ENCODE data around the gene FANCI. TPM values are rescaled to one million over a fixed set of nuclear protein-coding genes. Genes with fewer than 3 reads are reported as not detected.

FANCI gene
- total RNA-seq, result 16.8 TPM
- 10 to 100 TPM in 2 of 4 donors, 1 to 10 TPM in 2; 7.8 to 15.9 (median 11.1) TPM for polyA plus RNA-seq

DNA sequence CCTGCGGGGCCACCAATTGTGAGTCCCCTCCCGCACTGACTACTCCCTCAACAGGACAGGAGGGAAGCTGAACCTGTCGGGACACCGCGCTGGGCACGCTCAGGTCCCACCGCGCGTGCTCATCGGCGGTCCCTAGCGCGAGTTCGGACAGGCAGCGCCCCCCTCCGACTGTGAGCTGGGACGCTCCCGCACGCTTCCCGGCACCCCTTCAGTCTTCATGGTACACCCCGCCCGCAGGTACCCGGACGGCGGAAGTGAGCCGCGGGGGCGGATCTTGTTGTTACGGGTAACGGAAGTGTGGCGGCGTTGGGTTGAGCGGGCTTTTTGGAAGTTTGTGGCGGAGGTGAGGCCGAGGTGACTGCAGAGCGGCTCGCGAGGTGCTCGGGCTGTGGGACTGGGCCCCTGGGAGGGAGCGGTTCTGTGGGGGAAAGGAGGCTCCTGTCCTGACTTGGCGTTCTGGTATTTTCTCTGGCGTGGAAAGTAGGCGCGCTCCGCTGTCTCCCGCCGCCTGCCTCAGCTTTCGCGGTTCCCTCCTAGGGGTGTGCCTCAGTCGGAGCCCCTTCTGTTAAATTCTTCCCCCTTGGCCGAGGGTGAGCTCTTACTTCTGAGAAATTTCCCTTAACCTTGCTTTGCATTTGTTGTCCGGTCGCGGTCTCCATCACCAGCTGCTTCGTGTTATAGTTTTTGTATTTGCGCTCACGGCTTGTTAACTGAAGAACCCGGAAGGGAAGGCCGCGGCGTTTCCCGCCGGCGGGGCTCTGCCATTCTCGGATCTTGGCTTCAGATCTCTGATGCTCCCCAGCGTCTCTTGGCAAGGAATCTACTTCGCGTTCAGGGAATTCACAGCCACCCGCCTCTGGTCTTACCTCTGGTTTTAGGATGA is at the start of gene FANCI:
Gene FANCI (plus strand): TSS at position 289 of the 883 bp plus-strand sequence. CDS start 3,669 bp downstream, outside the sequence.
- Mint-ChIP-seq H3K9me3 (peaks cover 0 to 1% (median 0%) of the 10 kb centered on the region in 7 donors), H3K4me3 (peak within 1 kb of the TSS; percentile 91 to 98 (median 95)), H3K27me3 (peaks cover under 1% of the 10 kb centered on the region), H3K27ac (peak within 1 kb of the TSS; percentile 89 to 93 (median 91)), H3K36me3 (peaks cover 11% of the 10 kb centered on the region), H3K4me1 (peaks cover 12 to 39% (median 28%) of the 10 kb centered on the region in 4 donors)
- Histone ChIP-seq H3K36me3 (ENCODE audit: control insufficient read depth, insufficient read depth, low read length) (no peaks in the 10 kb centered on the region), H3K9me3 (ENCODE audit: control insufficient read depth in 2 of 2, low read length in 2 of 2) (no peaks in the 10 kb centered on the region), H3K4me3 (ENCODE audit: low read depth, low read length) (peak within 1 kb of the TSS; percentile 89), H3K4me1 (ENCODE audit: control insufficient read depth, insufficient read depth, low read length, poor library complexity, severe bottlenecking) (peaks cover 15% of the 10 kb centered on the region), H3K27me3 (ENCODE audit: control insufficient read depth, insufficient read depth, low read length) (no peaks in the 10 kb centered on the region), H3K27ac (ENCODE audit: insufficient read depth, low read length, poor library complexity, severe bottlenecking) (peak within 1 kb of the TSS; percentile 35)
- DNase-seq (peak; percentile 91 to 96 (median 94)), ATAC-seq (ENCODE audit: low read depth in 2 of 2) (peak; percentile 98 to 99)

DNA sequence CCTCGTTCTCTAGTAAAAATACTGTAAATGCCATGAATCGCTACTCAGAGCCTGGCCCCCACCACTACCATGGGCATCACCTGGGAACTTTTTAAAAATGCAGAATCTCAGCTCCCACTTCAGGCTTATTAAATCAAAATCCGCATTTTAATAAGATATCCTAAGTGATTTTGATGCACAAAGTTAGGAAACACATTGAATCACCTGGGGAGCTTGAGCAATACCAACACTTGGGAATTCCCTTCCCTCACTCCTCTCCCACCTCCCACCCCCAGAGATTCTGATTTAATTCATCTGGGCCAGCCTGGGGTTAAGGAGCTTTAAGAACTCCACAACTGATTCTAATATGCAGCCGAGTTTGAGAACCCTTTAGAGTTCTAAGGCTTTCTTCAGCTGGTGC is 49.2 kb upstream of the FANCI start:
- H3K27me3 Mint-ChIP-seq, result no peaks in the 10 kb centered on the region

DNA sequence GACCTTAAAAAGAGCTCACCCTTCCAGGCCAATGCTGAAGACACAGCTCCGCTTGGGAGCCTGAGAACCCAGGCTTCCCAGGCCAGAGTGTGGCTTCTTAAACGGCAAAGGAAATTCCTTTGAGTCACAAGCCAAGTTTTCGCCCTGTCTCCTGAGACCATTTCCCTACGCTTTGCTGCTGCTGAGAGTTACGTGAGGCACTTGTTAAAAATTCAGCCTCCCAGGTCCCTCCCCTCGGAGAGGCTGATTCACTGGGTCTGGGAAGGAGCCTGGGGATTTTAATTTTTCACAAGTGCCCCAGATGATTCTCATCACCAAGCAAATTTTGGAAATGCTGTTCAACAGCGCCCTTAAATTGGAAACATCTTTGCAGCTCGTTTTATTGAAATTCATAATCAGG is 47.9 kb upstream of the FANCI start:
- H3K9me3 Mint-ChIP-seq, result peaks cover 0 to 1% (median 0%) of the 10 kb centered on the region in 7 donors
- no peak for DNase-seq
- no peaks in the 10 kb centered on the region for H3K9me3 ChIP-seq (ENCODE audit: control insufficient read depth in 2 of 2, low read length in 2 of 2)
- peaks cover 49% of the 10 kb centered on the region for H3K36me3 Mint-ChIP-seq
- H3K4me3 ChIP-seq (ENCODE audit: low read depth, low read length), result no peak overlapping the region
- H3K4me1 Mint-ChIP-seq, result peaks cover 0 to 14% (median 7%) of the 10 kb centered on the region in 4 donors
- no peaks in the 10 kb centered on the region for H3K27me3 Mint-ChIP-seq
- no peak for ATAC-seq (ENCODE audit: low read depth in 2 of 2)
- H3K36me3 ChIP-seq (ENCODE audit: control insufficient read depth, insufficient read depth, low read length), result peaks cover 66% of the 10 kb centered on the region
- H3K27ac ChIP-seq (ENCODE audit: insufficient read depth, low read length, poor library complexity, severe bottlenecking), result no peak overlapping the region
- H3K4me3 Mint-ChIP-seq, result peak overlapping the region in 1 of 4 donors; percentile 78
- H3K27me3 ChIP-seq (ENCODE audit: control insufficient read depth, insufficient read depth, low read length), result no peaks in the 10 kb centered on the region
- H3K4me1 ChIP-seq (ENCODE audit: control insufficient read depth, insufficient read depth, low read length, poor library complexity, severe bottlenecking), result no peaks in the 10 kb centered on the region
- H3K27ac Mint-ChIP-seq, result peak overlapping the region in 1 of 3 donors; percentile 48

More for the DNA sequence above, 49.2 kb upstream of the FANCI start:
- peaks cover 0 to 14% (median 7%) of the 10 kb centered on the region in 4 donors for H3K4me1 Mint-ChIP-seq
- H3K27ac ChIP-seq (ENCODE audit: insufficient read depth, low read length, poor library complexity, severe bottlenecking), result no peak overlapping the region
- H3K36me3 Mint-ChIP-seq, result peaks cover 50% of the 10 kb centered on the region
- no peaks in the 10 kb centered on the region for H3K9me3 ChIP-seq (ENCODE audit: control insufficient read depth in 2 of 2, low read length in 2 of 2)
- ATAC-seq (ENCODE audit: low read depth in 2 of 2) (no peak), DNase-seq (no peak)
- H3K27ac Mint-ChIP-seq, result no peak overlapping the region
- H3K9me3 Mint-ChIP-seq, result peaks cover 0 to 1% (median 0%) of the 10 kb centered on the region in 7 donors
- no peak overlapping the region for H3K4me3 Mint-ChIP-seq
- H3K36me3 ChIP-seq (ENCODE audit: control insufficient read depth, insufficient read depth, low read length), result peaks cover 78% of the 10 kb centered on the region
- no peaks in the 10 kb centered on the region for H3K4me1 ChIP-seq (ENCODE audit: control insufficient read depth, insufficient read depth, low read length, poor library complexity, severe bottlenecking)
- no peaks in the 10 kb centered on the region for H3K27me3 ChIP-seq (ENCODE audit: control insufficient read depth, insufficient read depth, low read length)
- no peak overlapping the region for H3K4me3 ChIP-seq (ENCODE audit: low read depth, low read length)

DNA sequence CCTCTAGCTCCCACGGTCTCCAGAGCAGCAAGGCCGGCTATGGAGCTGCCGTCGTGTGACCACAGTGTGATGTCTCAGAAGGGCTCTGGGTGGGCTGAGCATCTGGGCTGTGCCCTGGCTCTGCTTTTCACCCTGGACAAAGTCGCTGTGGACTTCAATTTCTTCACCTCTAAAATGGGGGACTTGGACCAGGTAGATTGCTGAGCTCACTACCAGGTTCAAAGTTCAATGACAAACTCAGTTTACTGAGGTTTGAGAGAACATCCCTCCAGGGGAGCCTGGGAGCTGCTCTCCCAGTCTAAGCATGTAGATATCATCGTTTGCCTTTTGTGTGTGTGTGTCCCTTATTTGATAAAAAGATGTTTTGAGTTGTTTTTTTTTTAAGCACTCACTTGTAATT is 47.5 kb upstream of the FANCI start:
- Mint-ChIP-seq H3K27ac (peak overlapping the region in 1 of 3 donors; percentile 48), H3K4me1 (peaks cover 0 to 17% (median 7%) of the 10 kb centered on the region in 4 donors), H3K4me3 (no peak overlapping the region), H3K27me3 (no peaks in the 10 kb centered on the region), H3K36me3 (peaks cover 48% of the 10 kb centered on the region), H3K9me3 (peaks cover 0 to 1% (median 0%) of the 10 kb centered on the region in 7 donors)
- DNase-seq, result no peak
- no peaks in the 10 kb centered on the region for H3K4me1 ChIP-seq (ENCODE audit: control insufficient read depth, insufficient read depth, low read length, poor library complexity, severe bottlenecking)
- no peak overlapping the region for H3K4me3 ChIP-seq (ENCODE audit: low read depth, low read length)
- no peak overlapping the region for H3K27ac ChIP-seq (ENCODE audit: insufficient read depth, low read length, poor library complexity, severe bottlenecking)
- H3K36me3 ChIP-seq (ENCODE audit: control insufficient read depth, insufficient read depth, low read length), result peaks cover 62% of the 10 kb centered on the region
- ATAC-seq (ENCODE audit: low read depth in 2 of 2), result no peak
- no peaks in the 10 kb centered on the region for H3K9me3 ChIP-seq (ENCODE audit: control insufficient read depth in 2 of 2, low read length in 2 of 2)
- H3K27me3 ChIP-seq (ENCODE audit: control insufficient read depth, insufficient read depth, low read length), result no peaks in the 10 kb centered on the region

DNA sequence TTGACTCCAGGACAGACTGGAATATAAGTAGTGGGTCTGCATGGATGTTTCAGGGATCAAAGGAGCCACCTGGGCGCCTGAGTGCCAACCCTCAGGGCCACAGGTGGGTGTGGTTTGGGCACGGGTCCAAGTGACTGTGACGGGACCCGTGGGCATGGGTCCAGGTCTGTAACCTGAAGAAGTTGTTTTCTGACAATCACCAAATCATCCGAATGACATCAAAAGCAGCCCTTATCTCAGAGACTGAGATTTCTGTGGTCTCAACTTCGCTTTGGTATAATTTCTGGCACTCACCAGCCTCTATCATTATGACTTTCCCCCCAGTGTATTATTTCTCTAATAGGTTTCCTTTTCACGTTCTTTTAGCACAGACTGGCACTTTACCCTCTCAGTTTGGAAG is 46.8 kb upstream of the FANCI start:
- peaks cover 57% of the 10 kb centered on the region for H3K36me3 ChIP-seq (ENCODE audit: control insufficient read depth, insufficient read depth, low read length)
- no peaks in the 10 kb centered on the region for H3K27me3 Mint-ChIP-seq
- DNase-seq (peak in 1 of 3 donors; percentile 28), ATAC-seq (ENCODE audit: low read depth in 2 of 2) (no peak)
- H3K36me3 Mint-ChIP-seq, result peaks cover 47% of the 10 kb centered on the region
- H3K4me1 Mint-ChIP-seq, result peaks cover 0 to 19% (median 6%) of the 10 kb centered on the region in 4 donors
- no peaks in the 10 kb centered on the region for H3K27me3 ChIP-seq (ENCODE audit: control insufficient read depth, insufficient read depth, low read length)
- H3K9me3 Mint-ChIP-seq, result peaks cover 0 to 1% (median 0%) of the 10 kb centered on the region in 7 donors
- no peaks in the 10 kb centered on the region for H3K9me3 ChIP-seq (ENCODE audit: control insufficient read depth in 2 of 2, low read length in 2 of 2)
- no peaks in the 10 kb centered on the region for H3K4me1 ChIP-seq (ENCODE audit: control insufficient read depth, insufficient read depth, low read length, poor library complexity, severe bottlenecking)
- H3K4me3 Mint-ChIP-seq, result no peak overlapping the region
- H3K4me3 ChIP-seq (ENCODE audit: low read depth, low read length), result no peak overlapping the region
- no peak overlapping the region for H3K27ac ChIP-seq (ENCODE audit: insufficient read depth, low read length, poor library complexity, severe bottlenecking)
- peak overlapping the region in 2 of 3 donors; percentile 2 to 79 for H3K27ac Mint-ChIP-seq

DNA sequence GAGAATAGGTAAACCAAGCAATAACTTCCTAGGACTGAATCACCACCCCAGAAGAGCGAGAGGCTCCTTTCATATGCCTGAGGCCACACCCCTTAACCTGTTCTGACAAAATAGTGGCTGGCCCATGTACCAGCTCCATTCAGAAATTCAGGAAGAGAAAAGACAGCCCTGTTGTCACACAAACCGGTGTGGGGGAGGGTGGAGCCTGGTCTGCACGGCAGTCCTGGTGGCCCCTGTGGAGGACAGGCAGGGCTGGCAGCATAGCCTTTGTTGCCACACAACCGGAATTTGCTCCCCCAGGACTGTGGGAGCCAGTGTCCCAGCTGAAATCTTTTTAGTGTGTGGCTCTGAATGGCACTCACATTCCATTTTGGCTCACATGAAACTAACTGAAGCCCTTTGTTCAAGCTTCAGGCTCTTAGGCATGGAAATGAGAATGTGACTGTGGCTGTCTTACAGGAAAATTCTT is 46.2 kb upstream of the FANCI start:
- H3K27ac Mint-ChIP-seq, result peak overlapping the region in 2 of 3 donors; percentile 2 to 79
- peaks cover 51% of the 10 kb centered on the region for H3K36me3 ChIP-seq (ENCODE audit: control insufficient read depth, insufficient read depth, low read length)

DNA sequence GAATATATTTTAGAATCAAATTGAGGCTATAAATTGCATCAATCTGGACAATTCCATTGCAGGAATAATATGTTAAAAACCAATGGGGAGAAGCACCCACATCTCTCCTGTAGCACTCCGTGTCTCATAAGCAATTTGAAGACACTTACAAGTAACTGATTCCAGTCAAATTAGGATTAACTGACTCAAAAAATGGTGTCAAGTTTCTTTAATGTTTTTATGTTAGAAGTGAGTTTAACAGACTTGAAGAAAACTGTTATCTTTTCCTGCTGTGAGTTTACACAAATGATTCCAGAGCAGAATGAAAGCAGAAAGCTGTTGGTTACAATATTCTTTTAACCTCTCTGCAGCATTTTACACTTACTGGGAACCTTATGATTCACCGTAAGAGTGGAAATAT is 45.6 kb upstream of the FANCI start:
- Histone ChIP-seq H3K4me3 (ENCODE audit: low read depth, low read length) (no peak overlapping the region), H3K36me3 (ENCODE audit: control insufficient read depth, insufficient read depth, low read length) (peaks cover 44% of the 10 kb centered on the region), H3K9me3 (ENCODE audit: control insufficient read depth in 2 of 2, low read length in 2 of 2) (no peaks in the 10 kb centered on the region), H3K27me3 (ENCODE audit: control insufficient read depth, insufficient read depth, low read length) (no peaks in the 10 kb centered on the region), H3K27ac (ENCODE audit: insufficient read depth, low read length, poor library complexity, severe bottlenecking) (no peak overlapping the region), H3K4me1 (ENCODE audit: control insufficient read depth, insufficient read depth, low read length, poor library complexity, severe bottlenecking) (no peaks in the 10 kb centered on the region)
- ATAC-seq (ENCODE audit: low read depth in 2 of 2) (no peak), DNase-seq (no peak)
- peaks cover 0 to 24% (median 8%) of the 10 kb centered on the region in 4 donors for H3K4me1 Mint-ChIP-seq
- peaks cover 0 to 1% (median 0%) of the 10 kb centered on the region in 7 donors for H3K9me3 Mint-ChIP-seq
- H3K36me3 Mint-ChIP-seq, result peaks cover 39% of the 10 kb centered on the region
- H3K4me3 Mint-ChIP-seq, result no peak overlapping the region
- no peaks in the 10 kb centered on the region for H3K27me3 Mint-ChIP-seq
- H3K27ac Mint-ChIP-seq, result peak overlapping the region in 1 of 3 donors; percentile 2

More for the DNA sequence above, 46.2 kb upstream of the FANCI start:
- DNase-seq (peak in 1 of 3 donors; percentile 42), ATAC-seq (ENCODE audit: low read depth in 2 of 2) (no peak)
- H3K4me3 Mint-ChIP-seq, result no peak overlapping the region
- no peaks in the 10 kb centered on the region for H3K27me3 Mint-ChIP-seq
- peaks cover 45% of the 10 kb centered on the region for H3K36me3 Mint-ChIP-seq
- H3K4me1 Mint-ChIP-seq, result peaks cover 0 to 24% (median 8%) of the 10 kb centered on the region in 4 donors
- peaks cover 0 to 1% (median 0%) of the 10 kb centered on the region in 7 donors for H3K9me3 Mint-ChIP-seq
- no peak overlapping the region for H3K4me3 ChIP-seq (ENCODE audit: low read depth, low read length)
- no peak overlapping the region for H3K27ac ChIP-seq (ENCODE audit: insufficient read depth, low read length, poor library complexity, severe bottlenecking)
- no peaks in the 10 kb centered on the region for H3K4me1 ChIP-seq (ENCODE audit: control insufficient read depth, insufficient read depth, low read length, poor library complexity, severe bottlenecking)
- H3K9me3 ChIP-seq (ENCODE audit: control insufficient read depth in 2 of 2, low read length in 2 of 2), result no peaks in the 10 kb centered on the region
- H3K27me3 ChIP-seq (ENCODE audit: control insufficient read depth, insufficient read depth, low read length), result no peaks in the 10 kb centered on the region

All from CD4-positive, CD25-positive, alpha-beta regulatory T cell (primary cell).